ENCODE results near the gene B4GALNT1. TPM values are rescaled to one million over a fixed set of nuclear protein-coding genes. Genes with fewer than 3 reads are reported as not detected.
"Not testable (repeated sequence)": the region's sequence is repeated elsewhere in the genome, so short reads cannot be mapped to it uniquely, and the experiment has no call there.

The B4GALNT1 gene
- total RNA-seq, 2 experiments from 2014 or later, result 0.84 to 0.99 TPM

GRCh38 chr12:57618431-57618830 lies 14.6 kb downstream of the B4GALNT1 start:
- H3K27me3 Mint-ChIP-seq (ENCODE audit: low read depth), result peaks cover 91% of the 10 kb centered on the region
- ATAC-seq; H3K9me3 Mint-ChIP-seq (ENCODE audit: insufficient read depth); DNase-seq; H3K4me3 Mint-ChIP-seq; POLR2A ChIA-PET; H3K27ac Mint-ChIP-seq; H3K36me3 Mint-ChIP-seq (ENCODE audit: low read depth): not testable (repeated sequence)
- peaks cover 33% of the 10 kb centered on the region for H3K4me1 Mint-ChIP-seq (ENCODE audit: low read depth)
- CTCF ChIA-PET, result interaction anchor here (2.8 to 4.8 kb wide), 2 partner anchors 35 to 160 kb away, joined by 10 to 87 read pairs; partner anchors contain the start of gene GLI1

- DNase-seq (no peak), ATAC-seq (no peak)
- H3K36me3 Mint-ChIP-seq (ENCODE audit: low read depth), result no peaks in the 10 kb centered on the region
- ChIA-PET POLR2A (no interaction called here), CTCF (no interaction called here)
- H3K4me3 Mint-ChIP-seq, result no peak overlapping the region
- no peak overlapping the region for H3K27ac Mint-ChIP-seq
- no peaks in the 10 kb centered on the region for H3K9me3 Mint-ChIP-seq (ENCODE audit: insufficient read depth)
- H3K4me1 Mint-ChIP-seq (ENCODE audit: low read depth), result peaks cover 33% of the 10 kb centered on the region
- H3K27me3 Mint-ChIP-seq (ENCODE audit: low read depth), result peaks cover 92% of the 10 kb centered on the region
Measured at GRCh38 chr12:57617942-57618341, 15.1 kb downstream of the B4GALNT1 start.

DNA sequence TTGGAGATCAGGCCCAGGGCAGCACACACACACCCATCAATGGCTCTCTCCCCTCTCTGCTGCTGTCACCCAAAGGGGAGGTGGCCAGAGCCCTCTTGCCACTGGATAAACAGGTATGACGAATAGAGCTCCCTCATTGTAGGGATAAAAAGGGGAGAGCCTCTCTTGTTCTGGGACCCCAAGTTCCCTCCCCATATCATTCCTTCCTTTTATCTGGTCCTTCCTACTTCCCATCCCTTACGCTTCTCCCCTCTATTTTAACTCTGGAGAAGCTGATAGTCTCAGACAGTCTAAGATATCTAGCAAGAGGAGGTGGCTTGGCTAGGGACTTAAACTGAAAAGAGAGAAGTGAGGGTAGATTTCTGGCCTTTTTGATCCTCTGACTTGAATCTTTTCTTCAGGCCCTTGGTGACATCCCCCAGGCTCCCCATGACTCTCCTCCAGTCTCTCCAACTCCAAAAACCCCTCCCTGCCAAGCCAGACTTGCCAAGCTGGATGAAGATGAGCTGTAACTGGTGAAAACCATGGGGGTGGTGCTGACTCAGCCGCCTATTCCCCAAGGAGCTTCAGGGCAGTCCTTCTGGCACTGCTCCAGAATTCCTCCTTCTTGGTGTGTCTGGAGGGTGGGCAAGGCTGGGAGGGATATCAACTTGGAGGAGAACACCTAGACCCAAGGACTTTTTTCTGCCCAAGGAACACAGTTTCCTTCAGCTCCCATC lies 16.5 kb downstream of the B4GALNT1 start:
- H3K4me1 Mint-ChIP-seq (ENCODE audit: low read depth), result peaks cover 26% of the 10 kb centered on the region
- ATAC-seq, result no peak
- POLR2A ChIA-PET, result interaction anchor here (0.6 kb wide), 1 partner anchor 150 kb away, joined by 4 read pairs; no protein-coding TSS in a partner anchor

GRCh38 chr12:57615637-57616036 lies 17.4 kb downstream of the B4GALNT1 start:
- ATAC-seq (no peak), DNase-seq (no peak)
- ChIA-PET POLR2A (no interaction called here), CTCF (interaction anchor here (1.1 to 4.3 kb wide), 2 partner anchors 28 to 33 kb away, joined by 4 to 28 read pairs; no protein-coding TSS in a partner anchor)
- Mint-ChIP-seq H3K9me3 (ENCODE audit: insufficient read depth) (no peaks in the 10 kb centered on the region), H3K4me3 (no peak overlapping the region), H3K36me3 (ENCODE audit: low read depth) (no peaks in the 10 kb centered on the region), H3K4me1 (ENCODE audit: low read depth) (peaks cover 19% of the 10 kb centered on the region), H3K27ac (no peak overlapping the region), H3K27me3 (ENCODE audit: low read depth) (peaks cover 78% of the 10 kb centered on the region)

More for the DNA sequence above, 16.5 kb downstream of the B4GALNT1 start:
- H3K9me3 Mint-ChIP-seq (ENCODE audit: insufficient read depth), result no peaks in the 10 kb centered on the region
- CTCF ChIA-PET, result interaction anchor here (0.7 to 4.3 kb wide), 3 partner anchors 11 to 158 kb away, joined by 3 to 28 read pairs (median 3); no protein-coding TSS in a partner anchor
- no peak overlapping the region for H3K27ac Mint-ChIP-seq
- H3K4me3 Mint-ChIP-seq, result no peak overlapping the region
- no peak for DNase-seq
- no peaks in the 10 kb centered on the region for H3K36me3 Mint-ChIP-seq (ENCODE audit: low read depth)
- H3K27me3 Mint-ChIP-seq (ENCODE audit: low read depth), result peaks cover 87% of the 10 kb centered on the region

DNA sequence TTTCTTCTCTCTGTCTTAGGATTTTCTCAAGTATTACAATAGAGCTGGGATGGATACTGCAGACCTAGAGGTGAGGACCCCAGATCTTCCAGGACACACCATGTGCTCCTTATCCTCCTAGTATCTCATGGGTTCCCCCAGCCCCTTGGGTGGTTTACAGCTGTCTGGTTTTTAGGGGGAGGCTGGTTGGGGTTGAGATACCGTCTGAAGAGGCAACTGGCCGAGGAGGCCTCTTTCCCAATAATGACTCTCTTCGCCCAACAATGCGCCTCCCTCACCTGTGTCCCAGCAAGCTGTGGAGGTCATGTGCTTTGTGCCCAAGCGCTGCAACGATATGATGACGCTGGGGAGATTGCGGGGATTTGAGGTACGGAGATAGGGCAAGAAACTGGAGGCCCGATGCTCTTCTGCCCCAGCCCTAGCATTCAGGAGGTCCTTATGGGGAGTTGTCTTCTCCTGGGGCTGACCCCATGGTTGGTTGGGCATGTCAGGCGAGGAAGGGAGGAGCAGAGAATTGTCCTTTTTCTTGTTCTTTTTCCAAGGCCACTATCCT lies 18.0 kb downstream of the B4GALNT1 start:
- H3K27ac Mint-ChIP-seq, result no peak overlapping the region
- POLR2A ChIA-PET, result interaction anchor here (0.9 kb wide), 1 partner anchor 10 kb away, joined by 3 read pairs; no protein-coding TSS in a partner anchor
- H3K27me3 Mint-ChIP-seq (ENCODE audit: low read depth), result peaks cover 76% of the 10 kb centered on the region

DNA sequence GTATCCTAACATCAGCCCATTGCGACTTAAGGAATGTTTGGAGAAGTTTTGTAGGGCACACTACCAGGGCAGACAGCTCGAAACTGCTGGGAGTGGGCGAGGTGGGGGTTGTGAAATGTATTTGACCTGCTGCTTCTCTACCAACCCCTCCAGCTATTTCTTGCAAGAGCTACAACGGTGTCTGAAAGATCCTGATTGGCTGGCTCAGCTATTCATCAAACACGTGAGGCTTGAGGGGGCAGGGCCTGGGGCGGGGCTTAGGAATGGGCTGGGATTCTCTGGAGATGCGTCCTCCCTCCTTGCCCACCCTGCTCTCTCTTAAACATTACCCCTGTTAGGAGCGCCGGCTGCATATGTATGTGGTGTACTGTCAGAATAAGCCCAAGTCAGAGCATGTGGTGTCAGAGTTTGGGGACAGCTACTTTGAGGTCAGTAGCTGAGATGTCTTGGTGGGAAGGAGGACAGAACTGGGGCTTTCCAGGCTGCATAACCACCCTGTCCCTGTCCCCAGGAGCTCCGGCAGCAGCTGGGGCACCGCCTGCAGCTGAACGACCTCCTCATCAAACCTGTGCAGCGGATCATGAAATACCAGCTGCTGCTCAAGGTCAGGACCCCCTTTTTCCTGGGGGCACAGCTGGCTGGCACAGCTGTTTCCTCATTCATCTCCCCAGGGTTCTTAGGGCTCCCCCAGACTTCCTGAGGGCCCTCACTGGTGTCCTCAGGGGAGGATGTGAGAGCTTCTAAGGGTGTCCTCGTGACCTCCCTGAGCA lies 18.6 kb downstream of the B4GALNT1 start:
- Mint-ChIP-seq H3K9me3 (ENCODE audit: insufficient read depth) (no peaks in the 10 kb centered on the region), H3K27ac (no peak overlapping the region), H3K36me3 (ENCODE audit: low read depth) (no peaks in the 10 kb centered on the region), H3K4me1 (ENCODE audit: low read depth) (peaks cover 15% of the 10 kb centered on the region), H3K4me3 (no peak overlapping the region), H3K27me3 (ENCODE audit: low read depth) (peaks cover 71% of the 10 kb centered on the region)
- ATAC-seq (no peak), DNase-seq (no peak)
- ChIA-PET POLR2A (interaction anchor here (0.9 kb wide), 1 partner anchor 9 kb away, joined by 3 read pairs; no protein-coding TSS in a partner anchor), CTCF (interaction anchor here (1.0 to 4.3 kb wide), 8 partner anchors 9 to 156 kb away, joined by 3 to 28 read pairs (median 4); partner anchors contain the start of genes B4GALNT1 and GLI1)

More for the DNA sequence above, 18.0 kb downstream of the B4GALNT1 start:
- CTCF ChIA-PET, result interaction anchor here (1.0 to 4.3 kb wide), 6 partner anchors 9 to 127 kb away, joined by 3 to 28 read pairs (median 4); no protein-coding TSS in a partner anchor
- H3K36me3 Mint-ChIP-seq (ENCODE audit: low read depth), result no peaks in the 10 kb centered on the region
- H3K4me3 Mint-ChIP-seq, result no peak overlapping the region
- no peaks in the 10 kb centered on the region for H3K9me3 Mint-ChIP-seq (ENCODE audit: insufficient read depth)
- ATAC-seq (no peak), DNase-seq (no peak)
- peaks cover 17% of the 10 kb centered on the region for H3K4me1 Mint-ChIP-seq (ENCODE audit: low read depth)

- ChIA-PET POLR2A (interaction anchor here (1.0 kb wide), 1 partner anchor 23 kb away, joined by 4 read pairs; no protein-coding TSS in a partner anchor), CTCF (interaction anchor here (1.4 to 4.3 kb wide), 5 partner anchors 8 to 155 kb away, joined by 3 to 28 read pairs (median 6); partner anchors contain the start of genes B4GALNT1 and GLI1)
- H3K9me3 Mint-ChIP-seq (ENCODE audit: insufficient read depth), result no peaks in the 10 kb centered on the region
- no peaks in the 10 kb centered on the region for H3K36me3 Mint-ChIP-seq (ENCODE audit: low read depth)
- peaks cover 10% of the 10 kb centered on the region for H3K4me1 Mint-ChIP-seq (ENCODE audit: low read depth)
- no peak for ATAC-seq
- H3K4me3 Mint-ChIP-seq, result no peak overlapping the region
- H3K27ac Mint-ChIP-seq, result no peak overlapping the region
- no peak for DNase-seq
- H3K27me3 Mint-ChIP-seq (ENCODE audit: low read depth), result peaks cover 63% of the 10 kb centered on the region
Measured at GRCh38 chr12:57613427-57614109, 19.4 kb downstream of the B4GALNT1 start.

- ATAC-seq (no peak), DNase-seq (no peak)
- POLR2A ChIA-PET, result interaction anchor here (1.0 kb wide), 1 partner anchor 22 kb away, joined by 4 read pairs; no protein-coding TSS in a partner anchor
- Mint-ChIP-seq H3K27ac (no peak overlapping the region), H3K27me3 (ENCODE audit: low read depth) (peaks cover 57% of the 10 kb centered on the region), H3K4me1 (ENCODE audit: low read depth) (peaks cover 10% of the 10 kb centered on the region), H3K9me3 (ENCODE audit: insufficient read depth) (no peaks in the 10 kb centered on the region), H3K36me3 (ENCODE audit: low read depth) (no peaks in the 10 kb centered on the region), H3K4me3 (no peak overlapping the region)
- CTCF ChIA-PET, result interaction anchor here (1.8 to 4.3 kb wide), 5 partner anchors 8 to 154 kb away, joined by 4 to 28 read pairs (median 6); partner anchors contain the start of genes B4GALNT1 and GLI1
Measured at GRCh38 chr12:57612711-57613426, 20.1 kb downstream of the B4GALNT1 start.

- DNase-seq (no peak), ATAC-seq (no peak)
- Mint-ChIP-seq H3K4me3 (peak overlapping the region; percentile 49), H3K36me3 (ENCODE audit: low read depth) (no peaks in the 10 kb centered on the region), H3K9me3 (ENCODE audit: insufficient read depth) (no peaks in the 10 kb centered on the region), H3K27me3 (ENCODE audit: low read depth) (peaks cover 49% of the 10 kb centered on the region), H3K4me1 (ENCODE audit: low read depth) (peaks cover 10% of the 10 kb centered on the region), H3K27ac (no peak overlapping the region)
- CTCF ChIA-PET, result interaction anchor here (1.0 to 2.1 kb wide), 6 partner anchors 9 to 29 kb away, joined by 3 to 10 read pairs (median 4); partner anchors contain the start of gene B4GALNT1
- POLR2A ChIA-PET, result interaction anchor here (2.0 kb wide), 1 partner anchor 21 kb away, joined by 9 read pairs; the partner anchor contains the start of gene PIP4K2C
Measured at GRCh38 chr12:57611827-57612710, 20.9 kb downstream of the B4GALNT1 start.
